Activated gamma-delta T cell treated with anti-CD3 and anti-CD28 coated beads, Interleukin-2, amount 50 U/mL, for 16 hours (primary cell): Measurements from ENCODE around the gene CEP44.
"Not testable (repeated sequence)": the region's sequence is repeated elsewhere in the genome, so short reads cannot be mapped to it uniquely, and the experiment has no call there.

Experiments used
- DNase-seq: peaks from one replicate; pipeline ENCODE4 v3.0.0-alpha.2; 2020; ENCODE audit warnings: low read depth

The CEP44 gene, protein sequence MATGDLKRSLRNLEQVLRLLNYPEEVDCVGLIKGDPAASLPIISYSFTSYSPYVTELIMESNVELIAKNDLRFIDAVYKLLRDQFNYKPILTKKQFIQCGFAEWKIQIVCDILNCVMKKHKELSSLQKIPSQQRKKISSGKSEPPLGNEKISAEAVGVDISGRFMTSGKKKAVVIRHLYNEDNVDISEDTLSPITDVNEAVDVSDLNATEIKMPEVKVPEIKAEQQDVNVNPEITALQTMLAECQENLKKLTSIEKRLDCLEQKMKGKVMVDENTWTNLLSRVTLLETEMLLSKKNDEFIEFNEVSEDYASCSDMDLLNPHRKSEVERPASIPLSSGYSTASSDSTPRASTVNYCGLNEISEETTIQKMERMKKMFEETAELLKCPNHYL

DNA sequence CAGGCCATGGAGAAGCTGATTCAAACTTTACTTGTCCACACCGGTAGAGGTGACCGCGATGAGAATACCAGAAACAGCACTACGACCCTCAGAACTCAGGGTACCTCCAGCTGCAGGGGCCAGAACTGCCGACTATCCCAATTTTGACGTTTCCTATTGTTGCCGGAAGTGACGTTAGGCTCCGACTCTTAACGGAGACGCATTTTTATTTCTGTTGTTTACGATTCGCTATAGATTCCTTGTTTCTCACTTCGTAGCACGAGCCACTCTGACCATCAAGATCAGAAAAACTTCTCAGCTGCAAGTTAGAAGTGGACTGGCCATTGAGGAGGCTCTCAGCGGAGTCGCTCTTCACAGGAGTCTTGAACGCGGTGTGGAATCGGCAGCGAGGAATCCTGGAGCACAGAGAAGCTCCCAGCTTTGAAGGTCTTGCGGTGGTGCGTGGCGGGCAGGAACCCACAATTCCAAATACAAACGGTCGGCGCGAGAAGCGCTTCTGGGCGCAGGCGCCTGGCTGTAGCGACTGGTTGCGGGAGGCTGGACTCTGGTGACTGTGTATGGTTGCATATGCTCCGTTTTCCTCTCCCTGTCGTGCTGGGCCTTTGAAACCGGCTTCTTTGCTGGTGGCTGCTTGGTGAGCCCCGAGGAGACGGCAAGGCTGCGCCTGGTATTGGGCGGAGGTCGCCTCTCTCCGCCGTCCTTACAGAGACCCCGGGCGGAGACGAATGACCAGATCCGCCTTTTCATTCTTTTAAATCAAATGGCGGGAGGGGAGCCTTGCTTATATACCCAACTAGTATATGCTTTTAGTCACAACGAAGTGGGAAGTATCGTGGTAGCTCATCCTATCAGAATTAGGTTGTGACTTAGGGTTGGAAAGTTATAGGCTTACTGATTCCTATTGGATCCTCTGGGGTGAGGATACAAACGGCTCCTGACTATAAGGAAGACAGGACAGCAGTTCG is at the start of gene CEP44, which contains the start of gene FBXO8:
CEP44 (plus strand) TSS at position 405 of the 965 bp plus-strand sequence. CDS start 15,211 bp downstream, outside the sequence.
FBXO8 (minus strand) TSS at position 161 of the 965 bp plus-strand sequence. CDS start 20,575 bp downstream, outside the sequence.
- peak; percentile 34 for DNase-seq

DNA sequence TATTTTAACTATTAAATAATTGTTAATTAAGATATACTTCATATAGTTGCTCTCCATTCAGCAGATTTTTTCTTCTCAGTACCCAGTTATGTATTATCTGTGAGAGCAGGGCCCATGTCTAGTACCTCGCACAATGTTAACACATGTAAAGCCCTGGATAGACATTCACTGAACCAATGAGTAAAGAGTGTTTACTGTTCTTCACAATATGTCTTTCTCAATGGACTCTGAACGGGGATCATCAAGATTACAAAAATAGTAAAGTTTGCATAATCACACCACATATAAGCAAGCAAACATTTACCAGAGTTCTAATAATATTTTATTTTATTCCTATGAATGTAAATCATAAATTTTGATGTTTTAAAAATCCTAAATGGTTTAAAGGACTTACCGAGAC is 47.4 kb upstream of the CEP44 start:
- DNase-seq: no peak

DNA sequence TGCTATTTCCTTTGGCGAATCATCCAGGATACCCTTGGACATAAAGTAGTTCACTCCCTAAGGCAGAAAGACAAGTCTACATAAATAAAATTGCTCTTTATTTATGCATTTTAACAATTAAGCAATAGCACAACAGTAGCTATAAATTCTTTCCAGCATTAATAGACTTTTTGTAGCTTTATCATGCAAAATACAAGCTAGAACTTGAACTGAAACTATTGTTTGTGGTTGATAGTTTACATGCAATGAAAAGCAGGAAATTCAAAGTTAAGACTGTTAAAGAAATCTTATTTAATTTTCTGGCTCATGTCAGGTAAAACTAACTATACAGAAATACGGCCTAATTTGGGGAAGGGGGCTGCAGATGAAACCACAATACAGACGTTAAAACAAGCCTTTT is 42.5 kb upstream of the CEP44 start:
- DNase-seq: no peak

DNA sequence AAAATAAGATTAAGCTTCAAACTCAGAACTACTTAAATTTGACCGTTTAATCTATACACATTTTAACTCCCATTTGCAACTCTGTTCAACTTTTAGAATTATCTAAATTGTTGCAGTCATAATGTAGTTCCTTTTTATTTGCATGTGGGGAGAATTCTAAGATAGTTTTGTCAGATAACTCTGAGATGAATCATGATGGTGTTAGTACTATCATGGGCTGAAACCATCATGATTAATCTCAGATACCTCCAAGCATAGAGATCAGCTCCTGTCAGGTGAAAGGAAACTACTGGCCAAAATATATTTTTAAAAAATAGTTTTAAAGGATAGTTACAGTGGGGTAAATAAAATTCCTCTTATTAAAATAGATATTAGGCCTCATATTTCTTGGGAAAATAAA is 39.3 kb upstream of the CEP44 start:
- no peak for DNase-seq

DNA sequence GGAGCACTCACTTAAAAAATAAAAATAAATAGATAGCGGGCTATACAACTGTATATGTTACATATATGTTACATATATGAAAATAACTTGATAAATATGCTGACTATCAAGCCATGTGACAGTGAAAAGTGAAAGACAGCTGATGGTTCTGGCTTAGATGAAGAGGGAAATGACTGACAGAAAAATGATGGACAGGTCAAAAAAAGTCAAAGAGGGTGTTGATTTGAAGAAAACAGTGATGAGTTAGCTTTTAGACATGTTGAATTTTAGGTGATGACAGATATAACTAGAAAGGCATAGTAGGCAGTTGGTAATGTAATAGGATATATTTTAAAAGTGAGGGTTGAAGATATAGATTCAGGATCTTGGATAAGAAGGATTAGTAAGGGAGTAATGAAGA is 38.0 kb upstream of the CEP44 start:
- no peak for DNase-seq

DNA sequence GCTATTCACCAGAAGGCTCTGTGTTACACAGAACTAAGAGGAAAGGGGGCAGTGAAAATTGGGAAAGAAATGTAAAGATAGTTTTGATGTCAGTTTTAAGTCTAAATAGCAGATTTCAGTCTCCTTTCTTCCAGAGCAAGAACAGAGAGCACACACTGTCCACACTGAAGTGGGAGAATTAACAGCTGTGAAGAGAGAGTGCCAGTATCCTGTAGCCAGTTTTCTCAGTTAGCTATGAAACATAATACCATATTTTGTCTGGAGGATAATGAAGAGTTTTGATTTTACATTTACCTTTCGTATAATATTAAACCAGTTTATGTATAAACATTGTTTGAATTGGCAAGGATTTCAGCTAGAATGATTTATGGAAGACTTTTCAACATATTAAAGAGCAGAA is 35.3 kb upstream of the CEP44 start:
- DNase-seq: no peak

DNA sequence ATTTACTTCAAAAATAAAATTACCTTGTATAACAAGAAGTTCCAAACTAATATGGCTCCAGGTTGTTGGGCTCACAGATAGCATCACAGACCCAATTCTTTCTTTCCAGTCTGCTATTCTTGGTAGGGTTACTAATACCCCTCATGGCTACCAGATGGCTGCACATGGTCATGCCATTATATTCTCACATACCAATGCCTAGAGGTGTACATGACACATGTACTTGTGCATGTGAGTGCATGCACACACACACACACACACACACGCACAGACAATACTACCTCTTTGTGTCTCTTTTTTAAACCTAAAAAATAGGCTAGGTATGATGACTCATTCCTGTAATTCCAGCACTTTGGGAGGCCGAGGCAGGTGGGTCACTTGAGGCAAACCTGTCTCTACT is 31.3 kb upstream of the CEP44 start:
- DNase-seq: no peak

DNA sequence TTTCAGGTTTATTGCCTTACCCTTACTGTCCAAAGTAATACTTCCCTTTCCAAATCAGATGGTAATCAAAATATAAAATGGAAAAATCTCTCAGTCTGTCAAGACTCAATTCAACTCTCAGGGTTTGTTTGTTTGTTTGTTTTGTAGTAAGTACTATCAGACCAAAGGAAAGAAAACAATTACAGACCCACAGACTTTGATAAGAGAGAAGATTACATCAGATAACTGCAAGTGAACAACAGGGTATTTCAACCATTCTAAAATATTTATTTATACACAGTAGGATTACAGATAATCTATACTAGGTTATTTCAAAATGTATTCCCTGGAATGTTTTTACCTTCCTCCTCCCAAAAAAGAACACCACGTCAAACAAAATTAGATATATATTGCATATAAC is 29.1 kb upstream of the CEP44 start:
- DNase-seq: no peak

DNA sequence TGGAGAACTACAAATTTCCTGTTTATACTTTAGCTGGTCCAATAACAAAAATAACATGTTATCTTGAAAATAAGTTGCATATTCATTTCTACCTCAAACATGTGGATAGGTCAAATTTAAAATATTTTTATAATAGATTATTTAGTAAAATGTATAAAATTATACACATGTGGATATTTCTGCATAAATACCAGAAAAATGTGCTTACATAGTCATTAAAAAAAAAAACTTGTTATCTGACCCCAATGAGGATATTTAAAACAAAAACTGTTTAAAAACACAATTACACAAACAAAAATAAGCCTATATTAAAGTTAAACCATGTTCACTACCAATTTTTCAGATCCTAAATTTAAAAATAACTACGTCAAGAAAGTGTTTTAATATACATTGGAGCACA is 28.3 kb upstream of the CEP44 start:
- DNase-seq: no peak

DNA sequence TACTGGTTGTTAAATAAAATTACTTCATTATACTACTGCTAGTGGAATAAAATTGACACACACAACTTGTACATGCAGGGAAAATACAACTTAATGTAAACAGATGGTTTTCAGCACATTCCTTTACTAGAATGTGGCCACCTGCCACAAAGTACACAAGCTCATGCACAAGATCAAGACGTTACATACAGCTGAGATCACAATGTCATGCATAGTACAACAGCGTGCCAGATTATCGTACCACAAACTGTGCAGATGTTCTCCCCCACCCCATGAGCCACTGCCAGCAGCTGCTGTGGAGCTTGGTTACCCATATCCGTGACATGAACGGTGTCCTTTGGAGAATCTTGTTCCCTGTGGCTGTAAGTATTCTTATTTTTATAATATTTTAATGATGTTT is 27.9 kb upstream of the CEP44 start:
- no peak for DNase-seq

DNA sequence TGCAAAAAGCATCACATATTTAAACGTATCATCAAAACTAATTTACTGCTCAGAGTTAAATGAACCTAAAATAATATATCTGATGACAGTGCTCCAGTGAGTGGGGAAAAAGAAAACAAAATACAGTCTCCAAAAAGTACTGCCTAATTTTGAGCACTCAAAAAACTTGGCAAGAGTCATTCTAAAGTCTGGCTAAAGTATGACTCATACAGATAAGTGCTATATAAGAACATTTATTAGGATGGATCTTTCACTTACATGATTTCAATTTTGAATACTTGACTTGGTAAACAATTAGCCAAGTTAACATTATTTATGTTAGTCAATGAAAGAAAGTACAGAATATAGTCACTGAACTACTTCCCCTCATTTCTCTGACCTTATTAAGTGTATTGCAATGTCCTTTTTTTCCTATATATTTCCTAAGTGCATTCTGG is 27.4 kb upstream of the CEP44 start:
- DNase-seq: no peak

DNA sequence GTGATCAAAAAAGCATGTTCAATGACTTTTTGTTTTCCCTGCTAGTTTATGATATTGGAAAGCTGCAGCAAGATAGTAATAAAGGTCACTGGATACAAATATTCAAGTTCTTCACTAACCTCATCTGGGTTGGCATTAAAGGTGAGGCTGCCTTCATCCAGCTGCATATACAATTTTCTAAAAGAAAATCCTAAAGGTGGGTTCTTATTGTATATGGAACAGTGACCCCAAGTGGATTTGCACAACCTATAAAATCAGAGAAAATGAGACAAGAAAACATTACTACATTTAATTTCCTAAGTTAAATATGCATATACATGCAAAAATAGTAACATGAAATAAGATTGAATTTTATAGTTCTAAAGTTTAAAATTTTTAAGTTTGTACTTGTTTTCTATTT is 24.1 kb upstream of the CEP44 start:
- no peak for DNase-seq

DNA sequence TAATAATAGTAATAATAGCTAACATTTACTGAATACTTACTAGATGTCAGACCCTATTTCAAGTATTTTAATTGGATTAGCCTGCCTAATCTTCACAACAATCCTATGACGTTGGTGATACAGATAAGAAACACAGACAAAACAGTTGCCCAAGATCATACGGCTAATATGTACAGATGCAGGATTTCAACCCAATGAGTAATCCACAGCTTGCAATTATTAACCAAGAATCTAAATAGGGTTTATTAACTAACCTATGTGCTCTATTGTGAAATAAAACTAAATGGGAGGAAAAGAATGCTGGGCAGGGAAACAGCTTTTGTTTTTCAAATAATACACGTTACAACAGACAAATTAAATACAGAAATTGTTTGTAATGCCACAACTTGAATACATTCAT is 23.6 kb upstream of the CEP44 start:
- DNase-seq: no peak

DNA sequence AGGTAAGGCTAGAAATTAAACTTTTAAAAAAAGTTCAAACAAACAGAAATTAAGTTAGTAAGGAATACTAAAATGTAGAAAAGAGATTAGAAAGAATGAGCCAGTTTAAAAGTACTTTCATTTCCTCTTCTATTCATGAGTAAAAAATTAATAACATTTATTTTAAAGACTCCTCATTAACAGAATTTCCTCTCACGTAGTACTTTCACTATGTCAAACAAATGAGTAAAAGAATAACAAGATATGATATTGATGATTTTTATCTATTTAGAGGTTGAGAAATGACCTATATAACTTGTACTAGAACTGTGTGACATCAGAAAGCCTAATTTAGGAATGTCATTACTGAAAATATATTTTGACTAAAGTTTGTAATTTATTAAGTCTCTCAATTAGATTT is 22.3 kb upstream of the CEP44 start:
- DNase-seq: not testable (repeated sequence)

DNA sequence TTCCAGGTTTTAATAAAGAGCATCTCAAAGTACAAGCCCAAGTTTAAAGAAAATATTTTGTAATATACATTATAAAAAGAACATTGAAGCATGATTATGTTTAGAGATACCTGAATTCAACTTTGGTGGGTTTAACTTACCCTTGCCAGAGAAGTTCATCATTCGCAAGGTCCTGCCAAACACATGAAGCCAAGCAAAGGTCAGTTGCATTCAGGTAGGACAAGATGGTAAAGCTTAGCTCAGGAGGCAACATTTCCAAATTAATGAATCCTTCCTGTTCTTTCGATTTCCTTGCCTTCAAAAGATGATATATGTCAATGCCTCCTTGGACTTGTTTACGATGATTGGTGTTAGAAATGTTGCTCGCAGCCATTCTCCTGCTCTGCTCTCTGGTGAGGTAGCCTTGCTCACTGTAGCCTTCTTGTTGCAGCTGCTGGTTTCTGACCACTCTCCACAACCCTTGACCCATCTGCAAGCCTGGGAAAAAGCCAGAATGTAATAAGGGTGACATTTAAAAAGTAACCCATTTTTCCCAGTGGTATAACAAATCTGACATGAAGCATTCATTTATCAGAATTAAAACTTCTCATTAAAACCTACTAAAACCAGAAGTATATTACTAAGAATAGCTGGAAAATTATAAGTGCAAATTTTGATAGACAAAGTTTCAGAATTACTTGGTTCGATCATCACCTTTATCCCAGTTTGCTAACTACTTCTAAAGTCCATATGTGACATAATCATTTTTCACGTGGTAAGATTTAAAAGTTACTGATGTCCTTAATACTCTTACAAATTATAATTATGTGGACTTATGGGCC is 20.9 kb upstream of the CEP44 start:
- no peak for DNase-seq

DNA sequence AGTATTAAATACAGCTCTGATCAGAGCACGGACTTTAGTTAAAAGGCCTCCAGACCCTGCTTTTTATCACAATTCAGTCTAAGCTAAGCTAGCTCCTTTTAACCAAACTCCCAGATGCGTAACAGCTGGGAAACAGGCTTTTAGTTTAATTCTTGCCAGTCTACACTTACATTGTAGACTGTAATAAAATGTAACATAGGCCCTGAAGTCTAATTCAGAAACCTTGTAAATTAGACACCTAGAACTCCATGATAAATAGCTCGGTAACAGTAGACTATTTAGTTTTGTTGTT is 20.3 kb upstream of the CEP44 start:
- no peak for DNase-seq

DNA sequence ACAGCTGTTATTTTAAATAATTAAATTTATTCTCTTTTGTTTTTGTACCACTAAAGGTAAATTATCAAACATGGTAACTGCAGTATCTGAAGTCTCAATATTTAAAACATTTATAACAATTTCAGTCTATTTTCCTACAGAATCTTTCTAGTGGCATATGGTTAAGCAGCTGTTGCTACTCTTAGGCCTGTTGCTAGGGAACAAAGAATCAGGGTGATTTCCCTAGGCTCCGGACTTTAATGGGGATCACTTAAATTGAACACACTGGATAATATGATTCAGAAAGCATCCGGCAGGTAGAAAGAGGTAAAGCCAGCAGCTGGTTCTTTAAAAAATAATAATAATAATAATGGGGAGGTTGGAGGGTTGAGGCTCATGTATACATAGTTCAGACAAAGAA is 17.8 kb upstream of the CEP44 start:
- no peak for DNase-seq

DNA sequence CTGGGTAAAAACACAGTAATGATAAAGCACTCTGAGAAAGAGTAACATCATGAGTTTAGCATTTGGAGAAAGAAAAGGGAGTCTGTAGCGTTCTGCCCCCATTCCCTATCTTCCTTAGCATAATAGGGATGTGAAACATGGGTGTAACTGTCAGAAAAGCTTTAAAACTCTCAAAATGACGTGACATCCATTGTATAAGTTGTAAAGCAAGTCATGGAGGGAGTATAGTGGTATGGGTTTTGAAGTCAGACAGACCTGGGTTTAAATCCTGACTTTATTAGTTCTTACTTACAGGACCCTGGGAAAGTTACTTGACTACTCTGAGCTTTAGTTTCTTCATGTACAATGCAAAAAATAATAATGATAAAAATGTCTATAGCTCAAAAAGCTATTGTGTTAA is 17.3 kb upstream of the CEP44 start:
- DNase-seq: no peak

DNA sequence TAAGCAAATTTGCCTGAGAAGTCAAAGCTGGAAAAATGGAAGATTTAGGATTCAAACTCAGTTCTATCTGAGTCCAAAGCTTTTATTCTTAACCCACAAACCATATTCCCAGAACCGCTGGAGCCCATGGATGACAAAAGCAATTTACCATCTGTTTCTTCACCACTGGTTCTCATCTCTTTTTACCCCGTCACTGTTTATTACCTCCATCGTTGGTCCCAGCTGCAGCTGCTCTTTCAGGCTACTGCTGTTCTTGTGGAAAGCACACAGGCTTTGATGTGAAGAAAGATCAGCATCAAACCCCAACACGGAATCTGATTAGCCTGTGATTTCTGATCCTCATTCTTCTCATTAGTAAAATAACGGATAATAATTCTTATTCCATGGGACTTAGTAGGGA is 9.8 kb upstream of the CEP44 start:
- no peak for DNase-seq

DNA sequence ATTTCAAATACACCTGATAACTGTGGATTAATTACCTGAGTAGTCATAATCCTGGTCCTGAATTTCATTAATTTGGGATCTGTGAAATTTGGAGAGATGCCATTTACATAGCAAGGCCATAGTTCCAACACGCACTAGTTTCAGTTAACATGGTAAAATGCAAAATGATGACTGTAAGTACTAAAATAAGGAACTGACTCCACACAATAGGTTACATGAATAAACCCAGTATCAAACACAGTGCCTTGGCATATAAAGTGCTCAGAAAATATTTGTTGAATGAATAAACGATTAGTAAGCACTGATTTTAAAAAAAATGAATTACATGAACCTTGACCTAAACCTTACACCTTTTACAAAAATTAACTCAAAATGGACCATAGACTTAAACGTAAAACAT is 9.3 kb upstream of the CEP44 start:
- DNase-seq: no peak

DNA sequence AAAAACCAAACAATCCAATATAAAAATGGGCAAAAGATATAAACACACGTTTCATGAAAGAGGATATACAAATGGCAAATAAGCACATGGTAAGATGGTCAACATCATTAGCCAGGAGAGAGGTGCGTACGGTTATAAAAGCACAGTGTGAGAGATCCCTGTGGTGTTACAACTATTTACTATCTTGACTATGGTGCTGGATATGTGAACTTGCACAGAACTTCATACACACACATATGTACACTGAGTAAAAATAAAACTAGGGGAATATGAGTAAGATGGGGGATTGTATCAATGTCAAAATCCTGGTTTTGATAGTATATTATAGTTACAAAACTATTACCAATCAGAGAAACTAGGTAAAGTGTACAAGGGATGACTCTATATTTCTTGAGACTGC is 8.6 kb upstream of the CEP44 start:
- no peak for DNase-seq

DNA sequence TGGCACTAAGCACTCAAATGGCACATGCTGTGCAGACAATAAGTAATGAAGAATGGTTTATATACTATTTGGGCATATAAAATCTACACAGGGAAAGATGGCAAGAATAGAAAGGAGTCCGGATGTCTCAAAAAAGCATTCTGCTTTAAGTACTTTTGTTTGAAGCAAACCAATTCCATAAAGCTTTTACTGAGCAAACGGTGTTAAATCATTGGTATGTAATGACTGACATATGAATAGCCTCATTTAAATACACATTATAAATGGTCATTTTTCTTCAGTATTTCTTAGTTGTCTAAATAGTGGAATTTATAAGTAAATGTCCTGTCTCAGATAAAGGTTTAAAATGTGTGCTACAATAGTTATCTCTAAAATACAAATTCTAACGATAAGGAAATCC is 6.3 kb upstream of the CEP44 start:
- DNase-seq: no peak
